A549 (cell line): ENCODE results near the gene ST14. TPM values are rescaled to one million over a fixed set of nuclear protein-coding genes. Genes with fewer than 3 reads are reported as not detected.

Source experiments
- ATAC-seq, 2 experiments: fragments of 200-7000 bp in 1 of 2; fragments of >200 bp in 1 of 2; cut with Nextera tagmentation in 1 of 2; cut with Tn5 transposase in 1 of 2; 3 replicates each; pipeline versions ENCODE4 v1.8.0 to v1.9.1; 2018 to 2020; ENCODE audit warnings: mild to moderate bottlenecking in 1 of 2, moderate library complexity in 1 of 2
- CTCF ChIA-PET: fragments of 300-600 bp; sonication (Branson Sonifier 250); formaldehyde crosslinking; extraction: SDS; loops from one replicate; lab custom pipeline; 2021; ENCODE audit warnings: antibody characterized with exemption, inconsistent platforms; lab: Yijun Ruan, JAX
- POLR2A ChIA-PET: fragments of 350-600 bp; formaldehyde crosslinking; extraction: SDS; loops from one replicate; lab custom pipeline; 2021; ENCODE audit warnings: antibody characterized with exemption, inconsistent platforms; lab: Yijun Ruan, JAX
- DNase-seq, 2 experiments: peaks; one replicate each; pipeline versions ENCODE4 v3.0.0 to v3.0.0-alpha.2; 2011 to 2016; ENCODE audit warnings: low read depth in 1 of 2, low spot score in 1 of 2
- FAIRE-seq: peaks from 2 replicates; lab custom pipeline; 2011; peaks lifted over from hg19 to GRCh38; lab: Jason Lieb, UNC
- H3K27ac ChIP-seq, 2 experiments: fragments of >200 bp; sonication (Bioruptor Twin); formaldehyde crosslinking; 3 replicates each; pipeline ENCODE4 v1.5.1; 2016 to 2017
- H3K4me1 ChIP-seq: fragments of >200 bp; sonication (Bioruptor Twin); formaldehyde crosslinking; 3 replicates; pipeline ENCODE4 v1.6.1; 2016
- H3K4me2 ChIP-seq: fragments of >200 bp; sonication (Bioruptor Twin); formaldehyde crosslinking; 3 replicates; pipeline ENCODE4 v1.6.1; 2016
- H3K4me3 ChIP-seq: fragments of >200 bp; sonication (Bioruptor Twin); formaldehyde crosslinking; 3 replicates; pipeline ENCODE4 v1.5.1; 2016
- H3K9me3 ChIP-seq: fragments of >200 bp; sonication (Bioruptor Twin); formaldehyde crosslinking; 3 replicates; pipeline ENCODE4 v1.6.1; 2016
- BCL3 ChIP-seq: fragments of >200 bp; sonication (Bioruptor Twin); formaldehyde crosslinking; IDR thresholded peaks from 3 replicates; pipeline ENCODE4 v1.6.1; 2016
- BHLHE40 ChIP-seq: IDR thresholded peaks from 2 replicates; pipeline ENCODE4 v1.6.1; 2012; ENCODE audit warnings: low read depth, low read length, inconsistent platforms
- CBX8 ChIP-seq: fragments of 200-600 bp; sonication (generic); IDR thresholded peaks from 2 replicates; pipeline ENCODE4 v1.6.1; 2016
- CEBPB ChIP-seq, 2 experiments: fragments of >200 bp in 1 of 2; sonication (Bioruptor Twin) in 1 of 2; formaldehyde crosslinking in 1 of 2; IDR thresholded peaks; 2 replicates each; pipeline ENCODE4 v1.6.1; 2012 to 2016
- CTCF ChIP-seq: fragments of >200 bp; sonication (Bioruptor Twin); formaldehyde crosslinking; IDR thresholded peaks from 3 replicates; pipeline ENCODE4 v1.5.1; 2016
- EHMT2 ChIP-seq: fragments of 200-600 bp; sonication (generic); IDR thresholded peaks from 2 replicates; pipeline ENCODE4 v1.6.1; 2016; ENCODE audit warnings: antibody characterized with exemption, low read depth, mild to moderate bottlenecking, moderate library complexity
- HES2 ChIP-seq: fragments of >200 bp; sonication (Bioruptor Twin); formaldehyde crosslinking; IDR thresholded peaks from 2 replicates; pipeline ENCODE4 v1.6.1; 2016
- HOXA7 ChIP-seq: fragments of 250-450 bp; sonication (Bioruptor Pico); IDR thresholded peaks from 2 replicates; pipeline ENCODE4 v1.5.0; 2020; ENCODE audit warnings: mild to moderate bottlenecking, moderate library complexity
- JUN ChIP-seq, 2 experiments: fragments of >200 bp; sonication (Bioruptor Twin); formaldehyde crosslinking; IDR thresholded peaks; 2 replicates in 1 of 2; 3 replicates in 1 of 2; pipeline ENCODE4 v1.6.1; 2016 to 2017
- MAFK ChIP-seq: fragments of 450-650 bp; IDR thresholded peaks from 2 replicates; pipeline ENCODE4 v1.6.1; 2014; ENCODE audit not compliant: partially characterized antibody
- NFE2L2 ChIP-seq: fragments of 150-350 bp; conservative IDR thresholded peaks from 2 replicates; pipeline ENCODE4 v1.6.1; 2014; ENCODE audit warnings: low read length
- NR3C1 ChIP-seq: fragments of >200 bp; sonication (Bioruptor Twin); formaldehyde crosslinking; IDR thresholded peaks from 3 replicates; pipeline ENCODE4 v1.6.1; 2017
- PHF8 ChIP-seq: fragments of 200-600 bp; sonication (generic); IDR thresholded peaks from 2 replicates; pipeline ENCODE4 v1.6.1; 2016; ENCODE audit warnings: low read depth, mild to moderate bottlenecking, antibody characterized with exemption, moderate library complexity, borderline replicate concordance
- RAD21 ChIP-seq, 2 experiments: fragments of >200 bp in 1 of 2; sonication (Bioruptor Twin) in 1 of 2; formaldehyde crosslinking in 1 of 2; IDR thresholded peaks in 1 of 2; conservative IDR thresholded peaks in 1 of 2; 2 replicates in 1 of 2; 3 replicates in 1 of 2; pipeline ENCODE4 v1.6.1; 2012 to 2018; ENCODE audit warnings: inconsistent platforms in 1 of 2
- REST ChIP-seq: fragments of 200-600 bp; sonication (generic); IDR thresholded peaks from 2 replicates; pipeline ENCODE4 v1.6.1; 2016; ENCODE audit warnings: antibody characterized with exemption, mild to moderate bottlenecking, moderate library complexity
- RFX5 ChIP-seq: fragments of 450-650 bp; IDR thresholded peaks from 2 replicates; pipeline ENCODE4 v1.7.1; 2014; ENCODE audit warnings: antibody characterized with exemption, mild to moderate bottlenecking, moderate library complexity
- RNF2 ChIP-seq: fragments of 200-600 bp; sonication (generic); IDR thresholded peaks from 2 replicates; pipeline ENCODE4 v1.6.1; 2016; ENCODE audit warnings: low read depth, mild to moderate bottlenecking, antibody characterized with exemption, moderate library complexity, borderline replicate concordance
- SMC3 ChIP-seq: fragments of >200 bp; sonication (Bioruptor Twin); formaldehyde crosslinking; IDR thresholded peaks from 3 replicates; pipeline ENCODE4 v1.6.1; 2018; ENCODE audit warnings: inconsistent platforms
- SREBF2 ChIP-seq: fragments of 450-650 bp; IDR thresholded peaks from 2 replicates; pipeline ENCODE4 v1.6.1; 2014; ENCODE audit warnings: mild to moderate bottlenecking, moderate library complexity
- USF2 ChIP-seq: fragments of 450-650 bp; IDR thresholded peaks from 2 replicates; pipeline ENCODE4 v1.6.1; 2014; ENCODE audit warnings: antibody characterized with exemption
- ZC3H11A ChIP-seq: fragments of 450-650 bp; IDR thresholded peaks from 2 replicates; pipeline ENCODE4 v1.6.1; 2014; ENCODE audit warnings: antibody characterized with exemption, mild to moderate bottlenecking
- ZNF302 ChIP-seq: fragments of 250-450 bp; sonication (Bioruptor Pico); IDR thresholded peaks from 2 replicates; pipeline ENCODE4 v1.9.0; 2021; ENCODE audit warnings: inconsistent platforms, mild to moderate bottlenecking, moderate library complexity
- WGBS: methylation state at CpG from one replicate; pipeline ENCODE4 v1.1.6; 2017; ENCODE audit errors: missing lambda C conversion rate; 5-methylcytosine and 5-hydroxymethylcytosine counted together
- polyA plus RNA-seq, 4 experiments: library from polyadenylated mRNA; depleted of rRNA in 3 of 4; stranded (reverse); fragments of >200 nt; fragmentation: RNase III in 1 of 4; extraction: RNeasy Plus Mini Kit Qiagen cat#74134 plus additional on column Dnase treatment in 1 of 4; gene quantifications; 2 replicates in 3 of 4; 3 replicates in 1 of 4; pipeline ENCODE4 v1.2.3, GENCODE V29; 2011 to 2017

ST14 gene
- polyA plus RNA-seq, 2 of the 4 experiments (the other 2 are of a cell fraction) = 0.05 to 0.17 TPM

GRCh38 chr11:130194241-130195023 is 34.9 kb downstream of the ST14 start:
- Histone ChIP-seq H3K4me1 (no peaks in the 10 kb centered on the region), H3K27ac (no peak overlapping the region), H3K4me3 (no peak overlapping the region), H3K9me3 (no peaks in the 10 kb centered on the region), H3K4me2 (no peak overlapping the region)
- no peak for DNase-seq
- POLR2A ChIA-PET = no interaction called here
- CTCF ChIA-PET = interaction anchor here (0.6 to 1.5 kb wide), 3 partner anchors 8 to 833 kb away, joined by 3 to 4 read pairs (median 4); no protein-coding TSS in a partner anchor
- no peak for TF ChIP-seq ZC3H11A
- no peak for TF ChIP-seq EHMT2
- TF ChIP-seq NFE2L2 = no peak
- TF ChIP-seq HOXA7 (CRISPR knock-in tag) = no peak
- no peak for TF ChIP-seq BCL3
- TF ChIP-seq JUN (IDR thresholded peaks at IDR 0.05) = no peak
- TF ChIP-seq RAD21 (conservative IDR thresholded peaks at IDR 0.05 in 1 of 2, IDR thresholded peaks at IDR 0.05 in 1 of 2) = no peak
- TF ChIP-seq MAFK = no peak
- TF ChIP-seq RNF2 = no peak
- no peak for FAIRE-seq
- WGBS = 89% methylated on average over 16 of the region's 21 CpGs
- ATAC-seq = no peak

GRCh38 chr11:130197386-130198035 is 37.9 kb downstream of the ST14 start:
- 93% methylated on average over 9 of the region's 27 CpGs for WGBS
- Histone ChIP-seq H3K4me1 (no peaks in the 10 kb centered on the region), H3K4me3 (no peak overlapping the region), H3K9me3 (no peaks in the 10 kb centered on the region)
- CTCF ChIA-PET = interaction anchor here (1.3 kb wide), 1 partner anchor 15 kb away, joined by 7 read pairs; no protein-coding TSS in a partner anchor
- TF ChIP-seq BHLHE40 (no peak), NR3C1 (no peak), RAD21 (conservative IDR thresholded peaks at IDR 0.05 in 1 of 2, IDR thresholded peaks at IDR 0.05 in 1 of 2) (no peak), SMC3 (no peak), USF2 (no peak), PHF8 (no peak), RFX5 (no peak), HES2 (no peak), ZNF302 (CRISPR knock-in tag) (no peak), REST (no peak), CTCF (no peak), CBX8 (no peak), CEBPB (IDR thresholded peaks at IDR 0.05) (no peak), SREBF2 (no peak)
- TF ChIP-seq, all 56 proteins: peak for 0
- H3K4me2 ChIP-seq = no peak overlapping the region
- no peak overlapping the region for H3K27ac ChIP-seq
- FAIRE-seq (no peak), DNase-seq (no peak), ATAC-seq (no peak)
- POLR2A ChIA-PET = no interaction called here
